Activated CD4-positive, alpha-beta T cell treated with anti-CD3 and anti-CD28 coated beads for 4 hours (primary cell): ENCODE results near the gene FAM111A.
"Not testable (repeated sequence)": the region's sequence is repeated elsewhere in the genome, so short reads cannot be mapped to it uniquely, and the experiment has no call there.

Experiments used
- DNase-seq, 2 donors: peaks; one replicate each; pipeline ENCODE4 v3.0.0-alpha.2; 2020

Gene FAM111A

GRCh38 chr11:59142530-59143507 lies at the start of gene FAM111A:
Gene FAM111A, plus strand, starts transcription at chr11:59142856. Its CDS starts 6,017 bp downstream, at chr11:59148873.
- peak; percentile 81 to 82 for DNase-seq

- not testable (repeated sequence) for DNase-seq
Observed at GRCh38 chr11:59093576-59093975, 49.1 kb upstream of the FAM111A start.

- DNase-seq: not testable (repeated sequence)
Observed at GRCh38 chr11:59095225-59095624, 47.4 kb upstream of the FAM111A start.

- not testable (repeated sequence) for DNase-seq
Observed at GRCh38 chr11:59095972-59096575, 46.6 kb upstream of the FAM111A start.

GRCh38 chr11:59097113-59097708 lies 45.4 kb upstream of the FAM111A start:
- DNase-seq: peak; percentile 57 to 72

- not testable (repeated sequence) for DNase-seq
Observed at GRCh38 chr11:59097938-59098337, 44.7 kb upstream of the FAM111A start.

- peak; percentile 43 to 53 for DNase-seq
Observed at GRCh38 chr11:59102259-59102765, 40.3 kb upstream of the FAM111A start.

- peak; percentile 31 to 41 for DNase-seq
Observed at GRCh38 chr11:59106363-59107336, 36.0 kb upstream of the FAM111A start, which contains the start of gene FAM111B. Gene FAM111B, plus strand, starts transcription at chr11:59107237. Its CDS starts 2,389 bp downstream, at chr11:59109626.

GRCh38 chr11:59107721-59108120 lies 34.9 kb upstream of the FAM111A start:
- not testable (repeated sequence) for DNase-seq

- no peak for DNase-seq
Observed at GRCh38 chr11:59112494-59112893, 30.2 kb upstream of the FAM111A start.

- no peak for DNase-seq
Observed at GRCh38 chr11:59114344-59114743, 28.3 kb upstream of the FAM111A start.

GRCh38 chr11:59115553-59115952 lies 27.1 kb upstream of the FAM111A start:
- DNase-seq: no peak

- DNase-seq: no peak
Observed at GRCh38 chr11:59117774-59118173, 24.9 kb upstream of the FAM111A start.

- no peak for DNase-seq
Observed at GRCh38 chr11:59119826-59120225, 22.8 kb upstream of the FAM111A start.

- DNase-seq: peak; percentile 80 to 90
Observed at GRCh38 chr11:59135648-59136461, 6.8 kb upstream of the FAM111A start.

- DNase-seq: not testable (repeated sequence)
Observed at GRCh38 chr11:59136551-59136950, 6.1 kb upstream of the FAM111A start.

- no peak for DNase-seq
Observed at GRCh38 chr11:59137190-59137589, 5.5 kb upstream of the FAM111A start.

GRCh38 chr11:59138643-59139042 lies 4.0 kb upstream of the FAM111A start:
- DNase-seq: no peak

- no peak for DNase-seq
Observed at GRCh38 chr11:59141191-59141590, 1.5 kb upstream of the FAM111A start.

- no peak for DNase-seq
Observed at GRCh38 chr11:59141673-59142460, 789 bp upstream of the FAM111A start.
